G401.6 (cell line): ENCODE data around the gene BACH2.
"Not testable (repeated sequence)": the region's sequence is repeated elsewhere in the genome, so short reads cannot be mapped to it uniquely, and the experiment has no call there.

Experiments used
- FAIRE-seq: peaks from 2 replicates; lab custom pipeline; 2012; peaks lifted over from hg19 to GRCh38; lab: Jason Lieb, UNC

The BACH2 gene

DNA sequence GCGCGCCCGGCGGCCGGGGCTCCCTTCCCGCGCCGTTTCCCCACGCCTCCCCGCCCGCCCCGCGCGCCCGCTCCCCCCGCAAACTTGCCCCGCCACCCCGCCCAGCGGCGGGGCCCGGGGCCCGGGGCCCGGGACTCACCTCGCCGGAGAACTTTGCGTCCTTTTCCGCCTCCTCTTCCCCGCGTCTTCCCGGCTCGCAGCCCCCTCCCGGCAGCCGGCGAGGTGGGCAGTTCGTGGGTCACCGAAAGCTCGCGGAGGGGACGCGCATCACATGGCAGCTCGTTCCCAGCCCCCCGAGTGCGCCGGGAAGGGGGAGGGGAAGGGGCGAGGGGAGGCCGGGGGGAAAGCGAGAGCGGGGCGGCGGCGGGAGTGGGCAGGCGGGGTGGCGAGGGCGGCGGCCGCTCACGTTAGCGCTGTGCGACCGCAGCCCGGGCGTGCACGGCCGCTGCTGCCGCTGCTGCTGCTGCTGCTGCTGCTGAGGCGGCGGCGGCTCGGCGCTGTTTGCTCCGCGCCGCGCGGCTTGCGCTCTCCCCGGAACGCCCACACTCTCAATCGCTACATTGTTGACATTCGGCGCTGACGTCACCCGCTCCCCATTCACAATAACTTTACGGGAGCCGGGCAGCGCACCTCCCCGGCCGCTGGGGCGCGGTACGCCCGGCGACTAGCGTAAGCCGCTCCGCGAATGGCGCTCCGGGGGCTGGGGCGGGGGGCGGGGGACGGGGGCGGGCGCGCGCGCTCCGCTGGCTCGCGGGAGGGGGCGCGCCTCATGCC lies at the start of gene BACH2:
BACH2 (minus strand) TSS at position 503 of the 774 bp plus-strand sequence. CDS start 287,999 bp downstream, outside the sequence.
- FAIRE-seq = no peak

DNA sequence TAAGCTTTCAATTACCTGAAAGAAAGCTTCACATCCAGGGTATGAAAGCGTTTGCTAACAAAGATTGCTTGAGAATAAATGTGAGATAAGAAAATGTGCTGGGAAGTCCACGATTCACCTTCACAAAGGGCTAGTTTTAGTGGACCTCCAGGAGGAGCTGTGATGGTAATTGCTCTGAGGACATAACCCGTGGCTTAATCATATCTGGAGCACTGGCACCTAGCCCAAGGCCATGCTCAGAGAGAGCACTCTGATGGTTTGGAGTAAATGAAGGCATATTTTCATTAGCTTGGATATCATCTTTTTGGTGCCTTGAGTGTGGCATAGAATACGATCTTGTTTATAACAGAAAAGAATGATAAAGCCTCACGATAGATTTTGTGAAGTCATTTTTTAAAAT lies 46.9 kb upstream of the BACH2 start:
- no peak for FAIRE-seq

DNA sequence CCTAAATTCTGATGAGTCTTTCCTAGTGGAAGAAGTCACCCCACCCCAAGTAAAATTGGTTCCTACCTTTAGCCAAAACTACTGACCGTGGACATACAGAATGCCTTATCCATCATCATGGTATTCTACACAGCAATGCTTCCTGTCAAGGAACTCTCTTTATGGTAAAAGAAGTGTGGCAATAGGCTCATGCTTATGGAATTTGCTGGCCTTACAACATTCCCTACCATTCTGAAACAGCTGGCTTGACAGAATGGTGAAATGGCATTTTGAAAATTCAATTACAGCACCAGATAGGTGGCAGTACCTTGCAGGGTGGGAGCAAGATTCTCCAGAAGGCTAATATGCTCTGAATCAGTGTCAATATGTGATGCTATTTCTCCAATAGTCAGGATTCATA lies 41.8 kb upstream of the BACH2 start:
- FAIRE-seq = no peak

GRCh38 chr6:90336388-90336947 lies 39.8 kb upstream of the BACH2 start:
- no peak for FAIRE-seq

- no peak for FAIRE-seq
Measured at GRCh38 chr6:90333928-90334327, 37.3 kb upstream of the BACH2 start.

DNA sequence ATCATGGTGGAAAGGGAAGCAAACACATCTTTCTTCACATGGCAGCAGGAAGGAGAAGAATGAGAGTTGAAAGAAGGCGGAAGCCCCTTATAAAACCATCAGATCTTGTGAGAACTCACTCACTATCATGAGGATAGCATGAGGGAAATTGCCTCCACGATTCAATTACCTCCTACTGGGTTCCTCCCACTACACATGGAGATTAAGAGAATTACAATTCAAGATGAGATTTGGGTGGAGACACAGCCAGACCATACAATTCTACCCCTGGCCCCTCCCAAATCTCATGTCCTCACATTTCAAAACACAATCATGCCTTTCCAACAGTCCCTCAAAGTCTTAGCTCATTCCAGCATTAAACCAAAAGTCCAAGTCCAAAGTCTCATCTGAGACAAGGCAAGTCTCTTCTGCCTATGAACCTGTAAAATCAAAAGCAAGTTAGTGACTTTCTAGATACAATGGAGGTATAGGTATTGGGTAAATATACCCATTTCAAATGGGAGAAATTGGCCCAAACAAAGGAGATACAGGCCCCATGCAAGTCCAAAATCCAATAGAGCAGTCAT lies 36.4 kb upstream of the BACH2 start:
- not testable (repeated sequence) for FAIRE-seq

DNA sequence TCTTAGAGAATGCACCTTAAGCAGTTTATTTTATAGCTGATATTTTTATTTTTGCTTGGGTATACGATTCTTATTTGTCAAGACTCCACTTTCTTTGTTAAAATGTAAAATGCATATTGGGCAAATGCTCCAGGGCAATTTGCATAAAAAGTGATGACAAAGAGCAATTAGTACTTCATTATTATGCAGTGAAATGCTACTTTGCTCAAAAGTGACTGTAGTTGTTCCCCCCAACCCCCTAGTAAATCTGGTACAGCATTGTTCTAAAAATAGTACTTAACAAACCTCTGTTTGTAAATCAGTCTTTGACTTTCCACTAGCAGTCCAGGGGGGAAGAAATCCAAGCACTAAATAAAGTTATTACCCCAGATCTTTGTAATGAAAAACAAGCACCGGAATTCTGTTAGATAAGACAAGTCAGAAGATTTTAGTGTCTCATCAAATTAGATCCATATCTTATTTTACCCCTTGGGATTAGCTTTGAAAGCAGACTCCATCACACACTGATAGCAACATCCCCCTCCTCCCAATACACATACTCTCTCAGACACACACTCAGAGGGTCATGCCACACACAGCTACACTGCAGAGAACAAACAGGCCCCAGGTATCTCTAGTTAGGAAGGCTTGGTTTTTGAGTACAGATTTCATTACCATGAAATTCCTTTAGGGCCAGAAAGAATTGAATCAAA lies 32.9 kb upstream of the BACH2 start:
- no peak for FAIRE-seq

- FAIRE-seq = no peak
Measured at GRCh38 chr6:90328004-90328403, 31.4 kb upstream of the BACH2 start.

- FAIRE-seq = no peak
Measured at GRCh38 chr6:90326404-90327057, 29.9 kb upstream of the BACH2 start.

GRCh38 chr6:90323706-90324105 lies 27.1 kb upstream of the BACH2 start:
- FAIRE-seq = no peak

- FAIRE-seq = no peak
Measured at GRCh38 chr6:90322976-90323474, 26.4 kb upstream of the BACH2 start.

DNA sequence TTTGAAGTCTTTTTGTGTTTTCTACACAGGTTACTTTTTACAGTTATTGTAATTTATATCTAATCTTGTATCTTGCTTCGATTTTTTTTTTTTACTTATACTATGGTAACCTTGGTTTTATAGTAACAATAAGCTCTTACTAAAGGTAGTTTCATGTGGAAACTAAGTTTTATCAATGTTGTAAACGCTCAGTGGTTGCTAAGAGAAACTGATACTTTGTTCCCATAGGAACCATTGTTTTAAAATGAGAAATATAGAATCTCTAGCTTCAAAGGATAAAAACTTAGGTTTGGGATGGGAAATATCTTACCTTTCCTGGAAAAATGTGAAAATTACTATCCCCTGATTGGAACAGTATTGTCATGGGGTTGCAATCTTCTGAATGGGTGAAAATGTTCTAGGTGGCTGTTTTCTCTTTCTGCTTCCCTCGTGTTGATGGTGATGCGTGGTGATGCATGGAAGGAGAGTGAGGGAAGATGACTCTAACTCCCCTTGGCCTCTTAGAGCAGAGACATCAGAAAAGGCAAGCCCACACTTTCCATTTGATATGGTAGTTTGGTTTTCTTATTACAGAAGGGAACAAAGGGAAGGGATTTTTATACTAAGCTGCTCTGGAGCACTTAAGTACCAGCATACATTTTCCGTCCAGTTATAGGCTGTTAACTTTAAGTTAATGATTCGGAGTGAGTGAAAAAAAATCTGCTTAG lies 23.5 kb upstream of the BACH2 start:
- no peak for FAIRE-seq

GRCh38 chr6:90319044-90319443 lies 22.4 kb upstream of the BACH2 start:
- FAIRE-seq = no peak

DNA sequence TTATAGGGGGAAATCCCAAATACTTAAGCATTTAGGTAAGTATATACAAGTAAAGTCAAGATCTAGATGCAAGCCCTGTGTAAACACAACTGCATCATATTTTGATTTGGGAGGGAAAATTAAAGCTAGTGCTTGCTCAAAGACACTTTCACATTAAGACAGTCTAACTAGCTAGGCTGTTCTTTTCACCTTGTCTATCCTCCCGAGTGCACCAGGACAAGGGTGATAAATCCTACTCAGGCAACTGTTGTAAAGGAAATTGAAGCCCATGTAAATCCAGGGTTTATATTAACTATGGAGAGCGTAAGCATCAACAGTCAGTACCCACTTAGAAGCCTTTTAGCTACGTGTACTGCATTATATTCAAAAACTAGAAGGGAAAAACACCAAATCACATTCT lies 19.3 kb upstream of the BACH2 start:
- no peak for FAIRE-seq

DNA sequence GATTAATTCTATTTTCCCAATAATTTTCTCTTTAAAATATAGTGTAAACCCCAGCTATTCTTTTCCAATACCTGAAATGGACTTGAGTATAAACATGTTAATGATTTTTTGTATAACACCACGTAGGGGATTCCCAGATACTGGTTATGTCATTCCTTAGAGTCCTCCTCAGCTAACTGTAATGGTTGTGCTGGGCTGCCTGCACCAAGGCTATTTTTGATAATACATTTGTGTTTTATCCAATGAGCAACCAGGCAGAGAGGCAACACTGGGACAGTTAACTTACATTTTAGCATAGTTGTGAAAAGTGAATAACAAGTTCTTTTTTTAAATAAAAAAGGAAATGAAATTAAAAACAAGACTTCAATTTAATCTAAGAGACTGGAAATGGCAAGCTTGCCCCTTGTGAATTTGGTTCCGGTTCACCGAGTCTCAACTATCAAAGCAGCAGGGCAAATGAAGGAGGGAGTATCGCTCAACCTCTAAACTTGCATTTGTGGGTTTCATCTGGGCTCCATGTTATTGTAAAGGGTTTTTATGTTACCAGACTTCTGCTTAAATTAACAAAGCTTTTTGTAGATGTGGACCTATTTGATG lies 18.8 kb upstream of the BACH2 start:
- no peak for FAIRE-seq

- FAIRE-seq = no peak
Measured at GRCh38 chr6:90314514-90314913, 17.9 kb upstream of the BACH2 start.

DNA sequence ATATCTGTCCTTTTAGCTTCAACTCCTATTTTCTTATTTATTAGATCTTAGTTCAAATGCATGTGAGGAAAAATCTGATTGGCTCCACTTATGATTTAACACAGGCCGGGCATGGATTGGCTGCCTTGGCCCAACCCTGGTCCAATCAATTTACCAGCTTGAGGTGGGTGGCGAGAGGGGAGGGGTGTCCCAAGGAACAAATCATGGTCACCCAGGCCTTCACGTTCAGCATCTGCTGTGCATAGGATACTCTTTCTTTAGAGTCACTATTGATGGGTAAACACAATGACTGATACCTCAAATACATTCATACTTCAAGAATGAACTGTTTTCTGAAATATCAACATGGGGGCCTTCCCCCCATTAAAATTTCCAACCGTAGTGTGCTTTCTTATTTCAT lies 14.9 kb upstream of the BACH2 start:
- no peak for FAIRE-seq

DNA sequence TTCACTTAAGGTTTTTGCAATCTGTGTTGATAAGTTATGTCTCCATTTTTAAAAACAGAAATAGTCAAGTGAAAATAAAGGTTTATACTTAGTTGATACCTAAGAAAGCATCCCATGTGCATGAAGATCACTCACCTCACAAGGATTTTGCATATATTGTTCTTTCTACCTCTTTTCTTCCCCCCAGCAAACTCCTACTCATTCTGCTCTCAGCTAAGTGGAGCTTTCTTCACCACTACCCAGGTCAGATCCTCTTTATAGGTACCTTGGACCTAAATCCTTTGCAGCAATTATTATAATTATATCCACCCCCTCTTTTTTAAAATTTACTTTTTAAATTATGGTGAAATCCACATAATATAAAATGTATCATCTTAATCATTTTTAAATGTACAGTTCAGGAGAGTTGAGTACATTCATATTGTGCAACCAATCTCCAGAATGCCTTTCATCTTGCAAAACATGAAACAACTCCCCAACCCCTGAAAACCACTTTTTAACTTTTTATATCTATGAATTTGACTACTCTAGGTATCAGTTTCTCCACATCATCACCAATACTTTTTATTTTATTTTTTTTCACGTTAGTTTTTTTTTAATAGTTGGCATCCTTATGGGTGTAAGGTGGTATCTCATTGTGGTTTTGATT lies 9.3 kb upstream of the BACH2 start:
- no peak for FAIRE-seq

DNA sequence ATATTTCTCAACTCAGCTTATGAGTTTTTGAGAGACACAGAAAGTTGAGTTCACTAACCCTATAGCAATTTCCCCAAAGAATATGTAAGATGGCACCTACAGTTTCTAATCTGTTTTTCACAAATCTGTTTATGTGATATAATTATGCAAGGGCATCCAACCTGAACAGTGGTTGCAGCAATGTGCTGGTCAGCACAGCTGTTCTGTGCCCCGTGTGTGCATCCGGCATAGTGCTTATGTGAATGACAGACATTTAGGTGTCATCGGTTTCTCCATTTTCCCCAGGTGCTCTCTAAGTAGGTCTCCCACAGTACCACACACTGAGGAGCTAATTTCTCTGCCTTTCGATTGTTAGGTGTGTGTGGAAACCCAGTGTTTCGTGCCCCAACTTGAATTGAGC lies 7.7 kb upstream of the BACH2 start:
- no peak for FAIRE-seq

DNA sequence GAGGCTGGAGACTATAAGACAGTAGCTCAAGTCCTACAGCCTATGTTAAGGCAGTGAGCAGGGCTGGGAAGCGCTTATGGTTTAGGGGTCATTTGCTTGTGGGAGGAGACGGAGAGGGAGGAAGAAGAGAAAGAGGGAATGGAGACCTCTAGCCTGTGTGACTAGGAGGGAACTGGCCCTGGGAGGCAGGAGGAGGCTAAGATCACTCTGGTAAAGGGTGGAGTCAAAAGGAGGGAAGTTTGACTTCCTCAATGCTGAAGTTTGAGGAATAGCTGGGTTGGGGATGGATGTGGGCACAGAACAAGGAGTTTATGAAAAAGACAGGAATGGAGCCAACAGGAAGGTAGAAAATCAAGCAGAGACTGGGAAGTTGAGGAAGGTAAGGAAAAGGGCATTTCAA lies 6.4 kb upstream of the BACH2 start:
- FAIRE-seq = no peak

GRCh38 chr6:90302320-90302719 lies 5.7 kb upstream of the BACH2 start:
- FAIRE-seq = no peak
